ENCODE results near the gene MAP6D1.

- TF ChIP-seq POLR2A (IDR thresholded peaks at IDR 0.05) = no peak
- TF ChIP-seq EP300 (IDR thresholded peaks at IDR 0.05) = no peak
- TF ChIP-seq, protein P1, sequence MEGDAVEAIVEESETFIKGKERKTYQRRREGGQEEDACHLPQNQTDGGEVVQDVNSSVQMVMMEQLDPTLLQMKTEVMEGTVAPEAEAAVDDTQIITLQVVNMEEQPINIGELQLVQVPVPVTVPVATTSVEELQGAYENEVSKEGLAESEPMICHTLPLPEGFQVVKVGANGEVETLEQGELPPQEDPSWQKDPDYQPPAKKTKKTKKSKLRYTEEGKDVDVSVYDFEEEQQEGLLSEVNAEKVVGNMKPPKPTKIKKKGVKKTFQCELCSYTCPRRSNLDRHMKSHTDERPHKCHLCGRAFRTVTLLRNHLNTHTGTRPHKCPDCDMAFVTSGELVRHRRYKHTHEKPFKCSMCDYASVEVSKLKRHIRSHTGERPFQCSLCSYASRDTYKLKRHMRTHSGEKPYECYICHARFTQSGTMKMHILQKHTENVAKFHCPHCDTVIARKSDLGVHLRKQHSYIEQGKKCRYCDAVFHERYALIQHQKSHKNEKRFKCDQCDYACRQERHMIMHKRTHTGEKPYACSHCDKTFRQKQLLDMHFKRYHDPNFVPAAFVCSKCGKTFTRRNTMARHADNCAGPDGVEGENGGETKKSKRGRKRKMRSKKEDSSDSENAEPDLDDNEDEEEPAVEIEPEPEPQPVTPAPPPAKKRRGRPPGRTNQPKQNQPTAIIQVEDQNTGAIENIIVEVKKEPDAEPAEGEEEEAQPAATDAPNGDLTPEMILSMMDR (IDR thresholded peaks at IDR 0.05) = no peak
These were observed 48.5 kb upstream of the MAP6D1 start for GRCh38 chr3:183873914-183874313.
